Activated CD4-positive, alpha-beta T cell treated with anti-CD3 and anti-CD28 coated beads, Interleukin-10, Interleukin-2, amounts not matched to agents 100 ng/mL and 50 ng/mL, durations not matched to agents 16 hours and 8 hours (primary cell): ENCODE measurements around the gene IQCK.

Experiments used
- DNase-seq: peaks from one replicate; pipeline ENCODE4 v3.0.0-alpha.2; 2020

Gene IQCK

GRCh38 chr16:19890901-19891300, 172.8 kb downstream of the IQCK start:
- no peak for DNase-seq

GRCh38 chr16:19892902-19893301, 174.8 kb downstream of the IQCK start:
- DNase-seq: no peak

- DNase-seq: no peak
These were observed 176.5 kb downstream of the IQCK start for GRCh38 chr16:19894586-19894985.

- DNase-seq: no peak
These were observed 178.9 kb downstream of the IQCK start for GRCh38 chr16:19896951-19897350.

- no peak for DNase-seq
These were observed 180.1 kb downstream of the IQCK start for GRCh38 chr16:19898166-19898565.

- DNase-seq: peak; percentile 58
These were observed 181.0 kb downstream of the IQCK start for GRCh38 chr16:19898924-19899604.

- DNase-seq: no peak
These were observed 181.5 kb downstream of the IQCK start for GRCh38 chr16:19899605-19899955.

- DNase-seq: no peak
These were observed 183.1 kb downstream of the IQCK start for GRCh38 chr16:19901164-19901563.

GRCh38 chr16:19907161-19907992, 189.3 kb downstream of the IQCK start:
- peak; percentile 84 for DNase-seq
